Measurements from ENCODE around the gene PCNX2. TPM values are rescaled to one million over a fixed set of nuclear protein-coding genes. Genes with fewer than 3 reads are reported as not detected.
"Not testable (repeated sequence)": the region's sequence is repeated elsewhere in the genome, so short reads cannot be mapped to it uniquely, and the experiment has no call there.

PCNX2 gene
- total and polyA plus RNA-seq, 5 donors: 0.66 to 5.0 (median 3.1) TPM

GRCh38 chr1:233010146-233010545 lies 285.4 kb downstream of the PCNX2 start:
- Histone ChIP-seq H3K4me3 (ENCODE audit: low read length) (no peak overlapping the region), H3K27me3 (ENCODE audit: control insufficient read depth, insufficient read depth) (no peaks in the 10 kb centered on the region), H3K4me1 (ENCODE audit: control insufficient read depth, insufficient read depth, low read length) (no peaks in the 10 kb centered on the region), H3K27ac (ENCODE audit: low read length) (no peak overlapping the region), H3K9me3 (ENCODE audit: control insufficient read depth, low read length) (no peaks in the 10 kb centered on the region)
- 82% methylated on average over 3 of the region's 3 CpGs for WGBS
- intact Hi-C loops (cut with DNase I): no loop called here
- DNase-seq (no peak), ATAC-seq (no peak)

GRCh38 chr1:233006541-233006973 lies 289.0 kb downstream of the PCNX2 start:
- Histone ChIP-seq H3K4me1 (ENCODE audit: control insufficient read depth, insufficient read depth, low read length) (no peaks in the 10 kb centered on the region), H3K27ac (ENCODE audit: low read length) (no peak overlapping the region), H3K27me3 (ENCODE audit: control insufficient read depth, insufficient read depth) (no peaks in the 10 kb centered on the region), H3K4me3 (ENCODE audit: low read length) (no peak overlapping the region), H3K9me3 (ENCODE audit: control insufficient read depth, low read length) (no peaks in the 10 kb centered on the region)
- no peak for DNase-seq
- intact Hi-C loops (cut with DNase I): no loop called here
- no peak for ATAC-seq
- 94% methylated on average over 3 of the region's 3 CpGs for WGBS

DNA sequence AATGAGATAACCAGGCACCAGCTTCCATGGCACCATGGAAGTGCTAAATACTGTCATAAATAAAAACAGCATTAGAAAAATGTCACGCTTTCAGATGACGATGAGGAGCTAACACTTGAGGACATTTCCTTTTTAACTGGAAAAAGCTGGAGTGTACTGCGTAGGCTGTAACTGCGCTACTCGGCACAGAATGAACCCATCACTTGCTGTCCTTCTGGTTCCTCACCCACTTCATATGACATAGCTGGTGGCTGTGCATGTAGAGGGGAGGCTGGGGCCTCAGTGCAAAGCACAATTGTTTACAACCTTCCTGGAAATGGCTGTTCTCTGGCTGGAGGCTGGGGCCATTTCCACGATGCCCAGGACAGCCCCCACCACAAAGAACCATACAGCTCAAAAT lies 289.4 kb downstream of the PCNX2 start:
- Histone ChIP-seq H3K27me3 (ENCODE audit: control insufficient read depth, insufficient read depth) (no peaks in the 10 kb centered on the region), H3K9me3 (ENCODE audit: control insufficient read depth, low read length) (no peaks in the 10 kb centered on the region), H3K4me1 (ENCODE audit: control insufficient read depth, insufficient read depth, low read length) (no peaks in the 10 kb centered on the region), H3K4me3 (ENCODE audit: low read length) (no peak overlapping the region), H3K27ac (ENCODE audit: low read length) (no peak overlapping the region)
- no peak for ATAC-seq
- intact Hi-C loops (cut with DNase I): no loop called here
- DNase-seq: no peak
- 81% methylated on average over 6 of the region's 6 CpGs for WGBS

- 75% methylated on average over 8 of the region's 8 CpGs for WGBS
- ATAC-seq (no peak), DNase-seq (no peak)
- no peak overlapping the region for H3K4me3 ChIP-seq (ENCODE audit: low read length)
- intact Hi-C loops (cut with DNase I): no loop called here
- H3K9me3 ChIP-seq (ENCODE audit: control insufficient read depth, low read length): no peaks in the 10 kb centered on the region
- no peak overlapping the region for H3K27ac ChIP-seq (ENCODE audit: low read length)
- no peaks in the 10 kb centered on the region for H3K4me1 ChIP-seq (ENCODE audit: control insufficient read depth, insufficient read depth, low read length)
- H3K27me3 ChIP-seq (ENCODE audit: control insufficient read depth, insufficient read depth): no peaks in the 10 kb centered on the region
These were observed 289.8 kb downstream of the PCNX2 start for GRCh38 chr1:233005703-233006102.

- WGBS: 99% methylated on average over 5 of the region's 5 CpGs
- H3K4me1 ChIP-seq (ENCODE audit: control insufficient read depth, insufficient read depth, low read length): no peaks in the 10 kb centered on the region
- ATAC-seq: no peak
- H3K4me3 ChIP-seq (ENCODE audit: low read length): no peak overlapping the region
- no peaks in the 10 kb centered on the region for H3K9me3 ChIP-seq (ENCODE audit: control insufficient read depth, low read length)
- no peak for DNase-seq
- no peak overlapping the region for H3K27ac ChIP-seq (ENCODE audit: low read length)
- intact Hi-C loops (cut with DNase I): no loop called here
- H3K27me3 ChIP-seq (ENCODE audit: control insufficient read depth, insufficient read depth): no peaks in the 10 kb centered on the region
These were observed 290.4 kb downstream of the PCNX2 start for GRCh38 chr1:233005156-233005555.

DNA sequence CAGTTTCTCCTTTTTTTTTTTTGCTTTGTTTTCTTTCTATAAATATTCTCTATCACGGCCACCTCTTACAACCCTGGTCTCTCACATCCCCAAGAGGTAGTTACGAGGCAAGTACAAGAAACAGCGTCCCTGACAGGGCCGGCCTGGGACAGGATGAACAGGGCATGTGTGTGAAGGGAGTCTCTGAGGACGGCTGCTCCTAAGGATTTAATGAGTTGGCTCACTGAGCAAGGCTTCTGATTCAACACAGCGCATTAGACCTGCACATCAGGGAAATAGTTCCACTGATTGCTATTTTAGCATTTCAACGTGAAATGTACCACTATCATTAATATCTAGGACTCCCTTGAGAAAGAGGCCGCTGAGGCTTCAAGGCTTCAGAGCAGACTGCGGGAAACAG lies 291.1 kb downstream of the PCNX2 start:
- no peak overlapping the region for H3K27ac ChIP-seq (ENCODE audit: low read length)
- H3K9me3 ChIP-seq (ENCODE audit: control insufficient read depth, low read length): no peaks in the 10 kb centered on the region
- no peaks in the 10 kb centered on the region for H3K27me3 ChIP-seq (ENCODE audit: control insufficient read depth, insufficient read depth)
- ATAC-seq: no peak
- 85% methylated on average over 9 of the region's 9 CpGs for WGBS
- no peak for DNase-seq
- H3K4me1 ChIP-seq (ENCODE audit: control insufficient read depth, insufficient read depth, low read length): no peaks in the 10 kb centered on the region
- no peak overlapping the region for H3K4me3 ChIP-seq (ENCODE audit: low read length)
- intact Hi-C loops (cut with DNase I): no loop called here

DNA sequence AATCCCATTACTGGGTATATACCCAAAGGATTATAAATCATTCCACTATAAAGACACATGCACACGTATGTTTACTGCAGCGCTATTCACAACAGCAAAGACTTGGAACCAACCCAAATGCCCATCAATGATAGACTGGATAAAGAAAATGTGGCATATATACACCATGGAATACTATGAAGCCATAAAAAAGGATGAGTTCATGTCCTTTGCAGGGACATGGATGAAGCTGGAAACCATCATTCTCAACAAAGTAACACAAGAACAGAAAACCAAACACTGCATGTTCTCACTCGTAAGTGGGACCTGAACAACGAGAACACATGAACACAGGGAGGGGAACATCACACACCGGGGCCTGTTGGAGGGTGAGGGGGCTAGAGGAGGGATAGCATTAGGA lies 291.9 kb downstream of the PCNX2 start:
- H3K27ac ChIP-seq (ENCODE audit: low read length); H3K4me1 ChIP-seq (ENCODE audit: control insufficient read depth, insufficient read depth, low read length); ATAC-seq; H3K9me3 ChIP-seq (ENCODE audit: control insufficient read depth, low read length); intact Hi-C loops (cut with DNase I); H3K27me3 ChIP-seq (ENCODE audit: control insufficient read depth, insufficient read depth); DNase-seq; H3K4me3 ChIP-seq (ENCODE audit: low read length): not testable (repeated sequence)
- 97% methylated on average over 5 of the region's 5 CpGs for WGBS

DNA sequence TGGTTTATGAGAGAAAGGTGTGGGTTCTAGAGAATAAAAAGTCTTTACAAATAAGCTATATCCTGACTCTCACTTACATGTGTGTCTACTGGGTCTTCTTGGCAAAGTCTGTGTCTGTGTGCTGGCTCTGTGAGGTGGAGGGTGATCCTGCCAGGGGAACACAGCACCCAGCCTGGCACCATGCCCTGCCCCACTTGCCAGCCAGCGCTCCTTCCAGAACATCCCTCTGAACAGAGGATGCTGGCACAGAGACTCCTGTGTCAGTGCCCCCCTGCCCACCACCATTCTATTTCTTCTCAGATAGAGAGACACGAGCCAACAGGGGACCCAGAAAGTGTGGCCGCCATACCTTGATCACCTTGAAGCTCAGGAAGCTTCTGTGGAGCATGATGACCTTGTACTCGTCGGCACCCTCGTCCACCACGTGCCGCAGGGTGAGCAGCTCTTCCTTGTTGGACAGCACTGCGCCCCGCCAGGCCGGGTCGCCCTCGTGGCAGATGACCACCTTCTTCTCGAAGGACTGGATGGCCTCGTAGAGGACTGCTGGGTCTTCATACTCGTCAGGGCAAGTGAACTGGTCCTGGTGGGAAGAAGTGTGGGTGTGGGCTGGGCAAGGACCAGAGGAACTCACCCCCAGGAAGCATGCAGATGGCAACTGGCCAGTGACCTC lies 295.4 kb downstream of the PCNX2 start:
- no peak overlapping the region for H3K27ac ChIP-seq (ENCODE audit: low read length)
- WGBS: 94% methylated on average over 16 of the region's 16 CpGs
- H3K9me3 ChIP-seq (ENCODE audit: control insufficient read depth, low read length): no peaks in the 10 kb centered on the region
- no peak overlapping the region for H3K4me3 ChIP-seq (ENCODE audit: low read length)
- peak in 2 of 3 donors; percentile 77 to 83 for DNase-seq
- H3K4me1 ChIP-seq (ENCODE audit: control insufficient read depth, insufficient read depth, low read length): no peaks in the 10 kb centered on the region
- no peaks in the 10 kb centered on the region for H3K27me3 ChIP-seq (ENCODE audit: control insufficient read depth, insufficient read depth)
- peak; percentile 44 to 77 for ATAC-seq
- intact Hi-C loops (cut with DNase I): no loop called here

GRCh38 chr1:232998646-232999045 lies 296.9 kb downstream of the PCNX2 start:
- H3K27ac ChIP-seq (ENCODE audit: low read length): no peak overlapping the region
- intact Hi-C loops (cut with DNase I): no loop called here
- no peaks in the 10 kb centered on the region for H3K4me1 ChIP-seq (ENCODE audit: control insufficient read depth, insufficient read depth, low read length)
- H3K9me3 ChIP-seq (ENCODE audit: control insufficient read depth, low read length): no peaks in the 10 kb centered on the region
- WGBS: 77% methylated on average over 3 of the region's 3 CpGs
- ATAC-seq (no peak), DNase-seq (no peak)
- no peaks in the 10 kb centered on the region for H3K27me3 ChIP-seq (ENCODE audit: control insufficient read depth, insufficient read depth)
- H3K4me3 ChIP-seq (ENCODE audit: low read length): no peak overlapping the region

- H3K27ac ChIP-seq (ENCODE audit: low read length): no peak overlapping the region
- ATAC-seq: no peak
- H3K27me3 ChIP-seq (ENCODE audit: control insufficient read depth, insufficient read depth): no peaks in the 10 kb centered on the region
- H3K9me3 ChIP-seq (ENCODE audit: control insufficient read depth, low read length): no peaks in the 10 kb centered on the region
- no peak for DNase-seq
- WGBS: 96% methylated on average over 15 of the region's 15 CpGs
- H3K4me1 ChIP-seq (ENCODE audit: control insufficient read depth, insufficient read depth, low read length): no peaks in the 10 kb centered on the region
- intact Hi-C loops (cut with DNase I): no loop called here
- no peak overlapping the region for H3K4me3 ChIP-seq (ENCODE audit: low read length)
These were observed 297.4 kb downstream of the PCNX2 start for GRCh38 chr1:232998138-232998537.

- ATAC-seq (no peak), DNase-seq (no peak)
- H3K4me3 ChIP-seq (ENCODE audit: low read length): no peak overlapping the region
- no peak overlapping the region for H3K27ac ChIP-seq (ENCODE audit: low read length)
- WGBS: 88% methylated on average over 2 of the region's 2 CpGs
- intact Hi-C loops (cut with DNase I): no loop called here
- no peaks in the 10 kb centered on the region for H3K4me1 ChIP-seq (ENCODE audit: control insufficient read depth, insufficient read depth, low read length)
- no peaks in the 10 kb centered on the region for H3K9me3 ChIP-seq (ENCODE audit: control insufficient read depth, low read length)
- H3K27me3 ChIP-seq (ENCODE audit: control insufficient read depth, insufficient read depth): no peaks in the 10 kb centered on the region
These were observed 299.4 kb downstream of the PCNX2 start for GRCh38 chr1:232996143-232996542.

- WGBS: 96% methylated on average over 2 of the region's 2 CpGs
- no peak overlapping the region for H3K27ac ChIP-seq (ENCODE audit: low read length)
- DNase-seq (no peak), ATAC-seq (no peak)
- no peak overlapping the region for H3K4me3 ChIP-seq (ENCODE audit: low read length)
- H3K27me3 ChIP-seq (ENCODE audit: control insufficient read depth, insufficient read depth): no peaks in the 10 kb centered on the region
- no peaks in the 10 kb centered on the region for H3K9me3 ChIP-seq (ENCODE audit: control insufficient read depth, low read length)
- intact Hi-C loops (cut with DNase I): no loop called here
- no peaks in the 10 kb centered on the region for H3K4me1 ChIP-seq (ENCODE audit: control insufficient read depth, insufficient read depth, low read length)
These were observed 300.3 kb downstream of the PCNX2 start for GRCh38 chr1:232995189-232995588.

All from right cardiac atrium (tissue), 5 donors.